Adrenal gland (tissue), 12 donors: ENCODE measurements around the gene RPS10. TPM values are rescaled to one million over a fixed set of nuclear protein-coding genes. Genes with fewer than 3 reads are reported as not detected.

Experiments used
- DNase-seq, 7 donors: peaks; one replicate each; pipeline ENCODE4 v3.0.0-alpha.2; 2019 to 2020
- H3K27ac ChIP-seq, 5 donors: fragments of 200-600 bp; sonication (generic) in 4 of 5; 1 replicate in 3 of 5; 2 replicates in 2 of 5; pipeline versions ENCODE4 v1.5.1 to v1.8.0; 2016 to 2020; ENCODE audit warnings: mild to moderate bottlenecking in 1 of 5
- H3K27me3 ChIP-seq: fragments of 200-600 bp; 2 replicates; pipeline ENCODE4 v1.8.0; 2021
- H3K36me3 ChIP-seq, 2 donors: fragments of 200-600 bp; replicated peaks in 1 of 2; 1 replicate in 1 of 2; 2 replicates in 1 of 2; pipeline versions ENCODE4 v1.5.1 to v1.8.0; 2018 to 2022
- H3K4me1 ChIP-seq, 2 donors: fragments of 200-600 bp; replicated peaks in 1 of 2; 1 replicate in 1 of 2; 2 replicates in 1 of 2; pipeline versions ENCODE4 v1.5.1 to v1.8.0; 2018 to 2021
- H3K4me3 ChIP-seq, 4 donors: fragments of 200-600 bp; sonication (generic) in 3 of 4; one replicate each; pipeline ENCODE4 v1.5.1; 2016 to 2018
- H3K9me3 ChIP-seq, 3 donors: fragments of 200-600 bp; sonication (generic) in 1 of 3; replicated peaks in 1 of 3; 1 replicate in 2 of 3; 2 replicates in 1 of 3; pipeline versions ENCODE4 v1.5.1 to v1.8.0; 2016 to 2021
- CTCF ChIP-seq, 6 experiments: fragments of 450-650 bp in 4 of 6; fragments of 200-600 bp in 2 of 6; sonication (generic) in 1 of 6; IDR thresholded peaks; 1 replicate in 5 of 6; 2 replicates in 1 of 6; pipeline versions ENCODE4 v1.5.1 to v1.8.0; 2016 to 2021; ENCODE audit warnings: antibody characterized with exemption in 6 of 6, mild to moderate bottlenecking in 2 of 6, moderate library complexity in 1 of 6
- POLR2A ChIP-seq, 2 donors: fragments of 450-650 bp; IDR thresholded peaks; one replicate each; pipeline ENCODE4 v1.6.1; 2017; ENCODE audit warnings: antibody characterized with exemption in 2 of 2, mild to moderate bottlenecking in 2 of 2, moderate library complexity in 1 of 2
- WGBS, 4 donors: extraction: QIAGEN DNeasy Blood & Tissue Kit in 2 of 4; methylation state at CpG; one replicate each; pipeline versions ENCODE4 v1.1.5 to v1.1.7; 2013 to 2017; 5-methylcytosine and 5-hydroxymethylcytosine counted together
- intact Hi-C, 2 donors: fragments of 100-400 bp; cut with DNase I; formaldehyde crosslinking; loops; one replicate each; pipeline versions ENCODE4 v1.14.1 to v1.15.0; 2022 to 2023
- polyA plus RNA-seq, 3 donors: library from polyadenylated mRNA; stranded (reverse); fragments of 200-250 nt in 2 of 3; fragments of 350-450 nt in 1 of 3; fragmentation: Illumina TruSeq in 1 of 3; extraction: RNeasy Lipid Tissue Mini Kit (QIAGEN cat#74804) in 1 of 3; gene quantifications; one replicate each; pipeline ENCODE4 v1.2.3, GENCODE V29; 2013 to 2014
- total RNA-seq, 9 donors: library from RNA; depleted of rRNA in 4 of 9; stranded (reverse); fragments of >200 nt in 4 of 9; fragments of 120-200 nt in 1 of 9; fragmentation: NEBNext Ultra II Directional in 1 of 9; extraction: Animal tissue kit (Norgen Biotek cat#: 25700) in 1 of 9; gene quantifications; one replicate each; pipeline versions ENCODE4 v1.1.0 to v1.2.4, GENCODE V29; 2013 to 2023
- donor health status: healthy with polysubstance abuse.
- donor health status: Bipolar disorder and iron deficiency.
- donor health status: DM: yes; HTN: yes; CAD: no.
- donor health status: DM: no; HTN: no; CAD: no.
- donor health status: DM: no; HTN: no; CAD: no.
- donor health status: DM: yes; HTN: yes; CAD: no.

Gene RPS10
- total and polyA plus RNA-seq, 12 donors, result 937 to 3,093 (median 2,220) TPM

- Histone ChIP-seq H3K4me1 (peaks cover 20 to 56% of the 10 kb centered on the region in 2 donors), H3K4me3 (no peak overlapping the region), H3K27me3 (no peaks in the 10 kb centered on the region), H3K9me3 (no peaks in the 10 kb centered on the region), H3K27ac (peak overlapping the region; percentile 74 to 92 (median 77)), H3K36me3 (no peaks in the 10 kb centered on the region)
- DNase-seq, result peak in 3 of 7 donors; percentile 20 to 46 (median 40)
- 48 to 56% (median 53%) methylated on average over 6 of the region's 6 CpGs for WGBS, 4 donors
- no peak for TF ChIP-seq POLR2A (IDR thresholded peaks at IDR 0.05)
- intact Hi-C loops, result loop anchor here in 1 of 2 donors (10.0 kb wide), 1 partner anchor 49 kb away; no protein-coding TSS in a partner anchor
Observed at GRCh38 chr6:34383656-34384320, 42.1 kb downstream of the RPS10 start.

GRCh38 chr6:34383161-34383631, 42.7 kb downstream of the RPS10 start:
- H3K27me3 ChIP-seq, result no peaks in the 10 kb centered on the region
- DNase-seq, result peak in 2 of 7 donors; percentile 35 to 56
- H3K27ac ChIP-seq, result peak overlapping the region; percentile 35 to 92 (median 77)
- no peak overlapping the region for H3K4me3 ChIP-seq
- no peak for TF ChIP-seq POLR2A (IDR thresholded peaks at IDR 0.05)
- TF ChIP-seq CTCF (IDR thresholded peaks at IDR 0.05), result no peak
- no peaks in the 10 kb centered on the region for H3K9me3 ChIP-seq
- H3K4me1 ChIP-seq, result peaks cover 20 to 53% of the 10 kb centered on the region in 2 donors
- intact Hi-C loops, result loop anchor here in 1 of 2 donors (10.0 kb wide), 1 partner anchor 48 kb away; no protein-coding TSS in a partner anchor
- no peaks in the 10 kb centered on the region for H3K36me3 ChIP-seq
- WGBS, 4 donors, result 52 to 61% (median 60%) methylated on average over 3 of the region's 3 CpGs

GRCh38 chr6:34381081-34381480, 44.8 kb downstream of the RPS10 start:
- TF ChIP-seq CTCF (IDR thresholded peaks at IDR 0.05) (no peak), POLR2A (IDR thresholded peaks at IDR 0.05) (no peak)
- intact Hi-C loops, result loop anchor here in 1 of 2 donors (10.0 kb wide), 1 partner anchor 46 kb away; no protein-coding TSS in a partner anchor
- 84 to 93% (median 90%) methylated on average over 5 of the region's 5 CpGs for WGBS, 4 donors
- Histone ChIP-seq H3K9me3 (no peaks in the 10 kb centered on the region), H3K27ac (no peak overlapping the region), H3K4me1 (peaks cover 12 to 34% of the 10 kb centered on the region in 2 donors), H3K4me3 (no peak overlapping the region), H3K36me3 (no peaks in the 10 kb centered on the region), H3K27me3 (no peaks in the 10 kb centered on the region)
- DNase-seq, result no peak

GRCh38 chr6:34378470-34378869, 47.4 kb downstream of the RPS10 start:
- H3K27ac ChIP-seq, result no peak overlapping the region
- peaks cover 4 to 19% of the 10 kb centered on the region in 2 donors for H3K4me1 ChIP-seq
- intact Hi-C loops, result no loop called here
- H3K9me3 ChIP-seq, result no peaks in the 10 kb centered on the region
- H3K27me3 ChIP-seq, result no peaks in the 10 kb centered on the region
- H3K36me3 ChIP-seq, result no peaks in the 10 kb centered on the region
- no peak for TF ChIP-seq CTCF (IDR thresholded peaks at IDR 0.05)
- TF ChIP-seq POLR2A (IDR thresholded peaks at IDR 0.05), result no peak
- WGBS, 4 donors, result 94 to 100% (median 98%) methylated on average over 1 to 2 of the region's 2 CpGs
- DNase-seq, result no peak
- no peak overlapping the region for H3K4me3 ChIP-seq
